Stimulated activated CD4-positive, alpha-beta T cell treated with anti-CD3 and anti-CD28 coated beads, Interleukin-4, amount 100 ng/mL, for 4 hours (primary cell): ENCODE data around the gene CNNM3.
A peak's percentile ranks its signal among the peaks of the same experiment; 100 is the strongest.

Experiments used
- DNase-seq, 2 experiments: peaks; one replicate each; pipeline ENCODE4 v3.0.0-alpha.2; 2020

CNNM3 gene

GRCh38 chr2:96819128-96819875 is 3.2 kb downstream of the CNNM3 start:
- no peak for DNase-seq

- no peak for DNase-seq
These were observed 3.9 kb downstream of the CNNM3 start for GRCh38 chr2:96819876-96820511.

GRCh38 chr2:96821113-96821675 is 5.1 kb downstream of the CNNM3 start:
- no peak for DNase-seq

GRCh38 chr2:96822786-96823185 is 6.7 kb downstream of the CNNM3 start:
- DNase-seq, result no peak

GRCh38 chr2:96823198-96823597 is 7.1 kb downstream of the CNNM3 start:
- no peak for DNase-seq

- no peak for DNase-seq
These were observed 8.2 kb downstream of the CNNM3 start for GRCh38 chr2:96824079-96824870.

- DNase-seq, result no peak
These were observed 9.0 kb downstream of the CNNM3 start for GRCh38 chr2:96825057-96825456.

GRCh38 chr2:96826546-96827278 is 10.6 kb downstream of the CNNM3 start:
- DNase-seq, result no peak

GRCh38 chr2:96828436-96828835 is 12.4 kb downstream of the CNNM3 start:
- DNase-seq, result no peak

GRCh38 chr2:96828874-96829273 is 12.8 kb downstream of the CNNM3 start:
- no peak for DNase-seq

- no peak for DNase-seq
These were observed 14.0 kb downstream of the CNNM3 start for GRCh38 chr2:96830044-96830562.

GRCh38 chr2:96831679-96832078 is 15.6 kb downstream of the CNNM3 start:
- DNase-seq, result no peak

- no peak for DNase-seq
These were observed 16.3 kb downstream of the CNNM3 start for GRCh38 chr2:96832408-96832753.

GRCh38 chr2:96832754-96833507 is 16.9 kb downstream of the CNNM3 start:
- DNase-seq, result no peak

GRCh38 chr2:96835830-96836229 is 19.8 kb downstream of the CNNM3 start:
- no peak for DNase-seq

- DNase-seq, result no peak
These were observed 21.5 kb downstream of the CNNM3 start for GRCh38 chr2:96837575-96837974.

- no peak for DNase-seq
These were observed 22.6 kb downstream of the CNNM3 start for GRCh38 chr2:96838345-96839292.

- DNase-seq, result peak; percentile 73 to 75
These were observed 23.3 kb downstream of the CNNM3 start for GRCh38 chr2:96839293-96839874.

GRCh38 chr2:96839875-96840850 is 24.1 kb downstream of the CNNM3 start:
- DNase-seq, result no peak
